NCI-H1930 (cell line): ENCODE data around the gene TARS3.
A peak's percentile ranks its signal among the peaks of the same experiment; 100 is the strongest.
"Not testable (repeated sequence)": the region's sequence is repeated elsewhere in the genome, so short reads cannot be mapped to it uniquely, and the experiment has no call there.

Source experiments
- DNase-seq, 2 experiments: peaks; one replicate each; lab custom pipeline; 2025; lab: John Stamatoyannopoulos, UW

The TARS3 gene

DNA sequence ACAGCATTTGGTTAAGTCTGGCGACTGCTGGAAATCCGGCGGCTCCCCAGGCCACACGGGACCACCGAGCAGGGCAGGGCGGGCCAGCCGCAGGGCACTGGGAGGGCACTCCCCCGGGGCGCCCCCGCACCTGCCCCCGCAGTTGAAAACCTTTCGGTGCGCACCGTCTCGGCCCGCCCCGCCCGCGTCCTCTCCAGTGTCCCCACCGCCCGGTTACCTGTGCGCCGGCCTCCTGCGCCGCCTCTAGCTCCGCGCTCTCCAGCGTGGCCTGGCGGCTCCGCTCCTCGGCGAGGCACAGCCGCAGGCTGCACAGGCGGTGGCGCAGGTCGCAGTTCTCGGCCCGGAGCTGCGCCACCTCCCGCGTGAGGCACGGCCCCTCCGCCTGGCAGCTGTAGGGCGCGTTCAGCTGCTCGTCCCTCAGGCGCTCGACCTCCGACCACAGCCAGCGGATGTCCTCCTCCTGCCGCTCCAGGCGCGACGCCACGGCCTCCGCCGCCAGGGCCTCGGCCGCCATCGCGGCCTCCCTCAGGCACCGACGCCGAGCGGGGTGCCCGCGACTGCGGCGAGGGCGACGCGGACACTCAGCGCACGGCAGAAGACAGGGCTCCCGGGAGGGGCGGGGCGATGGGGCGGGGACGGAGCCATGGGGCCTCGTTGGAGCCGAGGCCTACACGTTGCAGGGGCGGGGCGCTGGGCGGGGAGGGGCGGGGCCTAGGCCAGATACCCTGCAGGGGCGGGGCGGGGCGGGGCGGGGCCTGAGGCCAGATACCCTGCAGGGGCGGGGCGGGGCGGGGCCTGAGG lies at the start of gene TARS3:
Gene TARS3 (minus strand): TSS at position 600 of the 801 bp plus-strand sequence. CDS start 86 bp downstream, at position 514.
- DNase-seq: peak; percentile 59 to 79

DNA sequence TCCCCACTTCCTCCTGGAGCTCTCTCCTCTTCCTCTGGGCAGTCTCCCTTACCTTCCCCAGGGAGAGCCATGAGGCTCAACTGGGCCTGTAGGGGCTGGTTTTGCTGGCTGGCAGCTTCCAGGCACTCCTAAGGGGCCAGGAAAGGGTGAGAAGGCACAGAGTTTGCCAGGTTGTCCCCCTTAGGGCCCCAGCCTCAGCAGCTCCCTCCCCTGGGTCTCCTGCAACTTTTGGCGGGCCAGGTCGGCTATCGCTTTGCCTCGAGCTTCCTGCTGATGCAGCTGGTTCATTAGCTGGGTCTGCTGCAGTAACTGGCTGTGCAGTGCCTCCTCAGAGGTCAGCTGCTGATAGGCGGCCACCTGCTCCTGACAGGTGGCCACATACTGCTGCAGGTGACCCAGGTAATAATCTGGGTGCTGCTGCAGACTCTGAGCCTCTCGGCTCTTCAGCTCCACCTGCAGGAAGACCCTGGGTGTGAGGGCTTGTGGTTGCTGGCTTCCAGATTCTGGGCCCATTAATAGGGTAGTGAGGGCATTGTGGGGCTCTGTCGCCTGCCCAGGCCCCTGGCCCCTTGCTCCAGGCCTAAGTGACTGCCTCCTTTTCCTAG lies 49.3 kb upstream of the TARS3 start:
- no peak for DNase-seq

DNA sequence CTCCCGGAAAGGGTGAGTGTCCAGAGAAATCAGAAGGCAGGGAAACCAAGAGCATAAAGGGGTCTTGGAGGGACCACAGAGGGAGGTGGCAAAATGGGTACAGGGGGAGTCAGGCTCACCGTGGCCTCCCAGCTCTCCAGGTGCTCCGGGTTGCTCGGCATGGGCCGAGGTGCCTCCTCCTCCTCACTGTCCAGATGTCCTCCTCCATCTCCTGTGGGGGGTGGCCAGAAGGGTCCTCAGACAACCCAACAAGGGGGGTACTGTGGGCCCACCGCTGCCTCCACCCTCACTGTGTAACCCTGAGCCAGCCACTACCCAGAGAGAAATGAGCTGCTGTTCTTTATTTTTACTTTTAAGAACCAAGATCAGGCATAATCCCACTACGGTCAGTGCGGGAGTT lies 48.6 kb upstream of the TARS3 start:
- DNase-seq: no peak

DNA sequence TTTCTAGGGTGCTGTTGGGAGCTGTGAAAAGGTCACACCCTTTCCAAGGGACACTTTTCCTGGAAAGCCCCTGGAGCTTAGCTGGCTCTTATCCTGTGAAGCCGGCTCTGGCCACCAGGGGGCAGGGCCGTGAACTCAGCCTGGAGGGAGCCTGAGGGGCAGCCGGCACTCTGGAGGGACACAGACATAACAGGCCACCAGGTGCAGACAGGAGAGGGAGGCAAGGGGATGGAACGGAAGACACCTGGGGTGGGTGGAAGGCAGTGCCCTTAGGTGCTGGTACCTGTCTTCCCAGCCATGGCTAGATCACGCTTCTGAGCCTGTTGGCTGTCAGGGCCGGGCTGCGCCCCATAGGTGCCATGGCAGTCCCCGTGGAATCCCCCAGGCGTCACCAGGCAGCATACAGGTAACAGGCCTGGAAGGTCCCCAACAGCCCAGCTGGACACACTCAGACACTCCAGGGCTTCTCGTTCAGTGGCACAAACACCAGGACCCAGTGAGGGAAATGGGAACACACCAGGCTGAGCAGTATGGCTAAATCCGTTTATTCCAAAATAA lies 42.9 kb upstream of the TARS3 start:
- DNase-seq: not testable (repeated sequence)

DNA sequence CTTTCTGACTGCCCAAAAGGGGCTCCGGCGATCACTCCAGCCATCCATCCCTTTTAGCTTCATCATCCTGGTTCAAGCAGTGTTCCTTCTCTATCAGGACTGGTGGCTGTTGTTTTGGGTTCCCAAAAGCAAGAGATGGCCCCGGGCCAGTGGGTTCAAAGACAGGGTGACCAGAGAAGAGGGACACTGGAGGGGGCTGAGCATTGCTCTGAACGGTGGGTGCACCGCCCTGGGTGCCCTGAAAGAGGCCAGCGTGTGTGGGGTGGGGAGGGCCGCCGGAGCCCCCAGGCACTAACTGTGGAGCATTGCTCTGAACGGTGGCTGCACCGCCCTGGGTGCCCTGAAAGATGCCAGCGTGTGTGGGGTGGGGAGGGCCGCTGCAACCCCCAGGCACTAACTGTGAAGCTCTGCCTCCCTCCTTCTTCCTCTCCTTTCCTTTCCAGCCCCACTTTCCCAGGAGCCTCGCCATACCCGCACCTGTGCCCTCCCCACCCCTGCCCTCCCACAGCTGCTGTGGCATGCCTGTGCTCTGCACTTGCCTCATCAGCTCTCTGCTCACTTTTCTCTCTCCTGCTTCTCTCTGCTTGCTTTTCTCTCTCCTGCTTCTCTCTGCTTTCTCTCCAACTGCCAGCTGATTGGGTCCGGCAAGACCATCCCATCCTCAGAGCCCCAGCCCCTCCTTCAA lies 41.6 kb upstream of the TARS3 start:
- DNase-seq: no peak

DNA sequence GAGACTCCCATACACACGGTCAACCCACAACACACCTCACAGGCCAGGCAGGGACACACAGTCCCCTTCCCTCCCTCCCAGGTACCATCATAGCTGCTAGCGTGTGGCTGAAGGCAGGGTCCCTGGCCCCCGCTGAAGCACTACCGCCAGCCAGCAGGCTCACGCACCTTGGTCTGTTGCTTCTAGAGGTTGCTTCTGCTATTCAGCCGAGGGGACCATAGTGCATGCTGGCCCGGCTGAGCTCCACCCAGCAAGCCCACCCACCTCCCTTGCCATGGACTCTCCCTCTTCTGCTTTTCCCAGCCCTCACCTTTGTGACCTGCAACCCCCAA lies 41.0 kb upstream of the TARS3 start:
- DNase-seq: not testable (repeated sequence)

DNA sequence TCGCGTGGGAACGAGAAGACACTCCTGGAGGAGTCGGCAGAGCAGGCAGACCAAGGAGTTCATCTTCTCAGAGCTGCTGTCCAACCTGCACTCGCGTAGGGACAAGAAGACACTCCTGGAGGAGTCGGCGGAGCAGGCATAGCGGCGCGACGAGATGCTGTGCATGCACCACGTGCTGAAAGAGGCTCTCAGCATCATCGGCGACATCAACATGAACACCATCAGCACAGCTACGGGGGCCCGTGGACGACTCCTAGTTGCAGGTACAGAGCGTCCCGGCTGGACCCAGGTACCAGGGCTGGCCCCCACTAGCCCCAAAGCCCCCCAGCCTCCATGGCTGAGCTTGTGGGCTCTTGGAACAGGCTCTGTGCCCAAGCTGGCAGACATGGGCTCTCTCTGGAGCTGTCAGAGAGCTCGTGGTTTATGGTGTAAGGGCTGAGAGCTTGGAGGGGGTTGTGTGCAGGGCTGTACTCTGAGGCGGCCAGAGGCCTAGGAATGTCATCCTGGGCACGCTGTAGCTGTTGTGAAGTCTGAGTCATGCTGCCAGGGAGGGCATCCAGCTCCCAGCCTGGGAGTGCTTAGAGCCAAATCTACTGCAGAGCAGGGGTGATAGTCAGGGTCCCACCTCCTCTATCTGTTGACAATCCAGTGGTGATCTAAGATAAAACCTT lies 40.5 kb upstream of the TARS3 start:
- not testable (repeated sequence) for DNase-seq

DNA sequence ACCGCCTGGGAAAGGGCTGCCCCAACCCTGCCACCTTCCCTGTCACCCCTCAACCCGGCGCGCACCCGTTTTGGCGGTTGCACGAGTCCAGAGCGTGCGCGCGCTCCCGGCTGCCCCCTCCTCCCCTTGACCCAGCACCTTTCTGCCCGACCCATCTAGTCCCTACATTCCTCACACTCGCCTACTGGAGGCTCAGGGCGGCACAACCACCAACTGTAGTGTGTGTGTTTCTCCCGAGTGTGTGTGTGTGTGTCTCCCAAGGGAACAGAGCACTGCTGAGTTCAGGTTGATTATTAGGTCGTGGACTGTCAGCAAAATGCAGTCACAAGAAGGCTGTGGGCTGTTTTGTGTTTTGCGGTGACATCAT lies 22.4 kb upstream of the TARS3 start:
- DNase-seq: not testable (repeated sequence)

DNA sequence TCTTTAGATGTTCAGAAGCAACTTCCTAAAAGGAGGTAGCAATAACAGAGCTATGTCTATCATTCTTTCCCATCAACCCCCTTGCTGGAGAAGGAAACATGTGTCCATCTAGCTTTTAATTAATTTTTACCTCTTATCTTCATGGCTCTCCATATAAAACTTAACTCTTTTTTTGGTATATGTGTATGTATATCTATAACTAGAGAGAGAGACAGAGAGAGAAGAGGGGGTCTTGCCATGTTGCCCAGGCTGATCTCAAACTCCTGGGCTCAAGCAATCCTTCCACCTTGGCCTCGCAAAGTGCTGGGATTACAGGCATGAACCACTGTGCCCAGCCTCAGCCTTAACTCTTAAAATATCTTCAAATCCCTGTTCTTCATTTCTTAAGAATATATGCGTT lies 10.6 kb upstream of the TARS3 start:
- not testable (repeated sequence) for DNase-seq

DNA sequence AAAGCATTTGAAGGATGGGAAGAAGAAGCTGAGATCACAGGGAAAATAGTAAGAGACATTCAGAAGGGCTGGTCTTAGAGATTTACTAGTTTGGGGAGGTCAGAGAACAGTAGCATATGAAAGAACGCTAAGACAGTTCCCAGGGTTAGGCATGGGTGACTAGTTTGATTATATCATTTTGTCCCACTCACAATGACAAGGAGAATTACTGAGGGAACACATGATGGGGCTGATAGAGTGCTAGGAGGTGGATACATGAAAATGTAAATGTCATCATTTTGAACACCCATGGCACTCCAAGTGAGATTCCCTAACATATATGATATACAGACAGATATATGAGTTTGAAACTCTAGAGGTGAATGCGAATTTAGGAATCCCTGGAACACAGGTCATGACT lies 9.3 kb upstream of the TARS3 start:
- no peak for DNase-seq

DNA sequence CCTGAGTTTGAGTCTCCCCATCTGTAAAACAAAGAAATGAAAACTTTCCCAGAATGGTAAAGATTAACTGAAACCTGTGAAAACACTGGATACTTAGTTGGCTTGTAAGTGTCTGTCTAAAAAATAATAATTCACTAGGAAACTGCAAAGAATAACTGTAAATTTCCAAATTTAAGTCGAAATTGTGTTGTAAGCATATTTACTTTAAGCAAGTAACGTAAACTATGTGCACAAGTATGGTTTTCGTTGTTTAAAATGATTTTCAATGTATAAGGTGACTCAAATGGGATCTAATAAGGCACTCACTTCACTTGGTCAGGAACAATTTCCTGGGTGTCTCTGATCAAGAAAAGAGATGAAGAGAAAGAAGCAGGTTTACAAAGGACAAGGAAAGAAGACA lies 8.5 kb upstream of the TARS3 start:
- no peak for DNase-seq

DNA sequence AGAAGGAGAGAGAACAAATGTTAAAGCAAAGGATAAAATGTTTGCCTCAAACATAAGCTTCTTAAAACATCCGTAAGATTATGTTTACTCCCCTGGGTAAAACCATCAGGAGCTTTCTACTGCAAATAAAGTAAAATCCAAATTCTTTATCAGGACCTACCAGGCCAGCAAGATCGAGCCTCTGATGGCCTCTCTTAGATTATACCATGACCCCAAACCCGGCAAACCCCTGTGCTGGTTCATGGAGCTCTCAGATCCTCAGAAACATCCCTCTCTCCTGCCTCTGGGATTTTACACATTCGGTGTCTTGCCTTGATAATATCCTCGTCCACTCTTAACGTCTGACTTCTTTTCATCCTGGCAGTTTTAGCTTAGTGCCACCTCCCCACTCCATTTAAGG lies 7.5 kb upstream of the TARS3 start:
- no peak for DNase-seq

DNA sequence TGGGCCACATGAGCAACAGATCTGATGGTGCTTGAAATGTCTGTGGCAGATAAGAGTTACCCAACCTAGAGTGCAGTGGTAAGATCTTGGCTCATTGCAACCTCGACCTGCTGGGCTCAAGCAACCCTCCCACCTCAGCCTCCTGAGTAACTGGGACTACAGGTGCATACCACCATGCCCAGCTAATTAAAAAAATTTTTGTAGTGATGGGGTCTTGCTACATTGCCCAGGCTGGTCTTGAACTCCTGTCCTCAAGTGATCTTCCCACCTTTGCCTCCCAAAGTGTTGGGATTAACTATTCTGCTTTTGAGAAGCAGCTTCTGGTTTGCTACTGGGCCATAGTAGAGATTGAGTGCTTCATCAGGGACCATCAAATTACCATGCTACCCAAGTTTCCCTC lies 2.9 kb upstream of the TARS3 start:
- DNase-seq: no peak

DNA sequence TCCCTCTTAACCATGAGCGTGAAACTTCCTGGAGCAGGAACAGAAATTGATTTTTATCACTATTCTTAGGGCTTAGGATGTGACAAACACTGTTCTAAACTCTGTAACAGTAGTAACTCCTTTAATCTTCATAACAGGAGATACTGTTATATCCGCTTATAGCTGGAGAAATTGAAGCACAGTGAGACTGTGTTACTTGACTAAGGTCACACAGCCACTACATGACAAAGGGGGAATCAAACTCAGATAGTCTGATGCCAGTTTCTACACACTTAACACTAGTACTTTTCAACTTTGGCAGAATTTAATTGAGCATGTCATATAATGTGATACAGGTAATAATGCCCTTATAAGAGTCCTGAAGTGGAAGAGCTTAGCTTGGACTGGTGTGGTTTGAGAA lies 800 bp upstream of the TARS3 start:
- DNase-seq: no peak

DNA sequence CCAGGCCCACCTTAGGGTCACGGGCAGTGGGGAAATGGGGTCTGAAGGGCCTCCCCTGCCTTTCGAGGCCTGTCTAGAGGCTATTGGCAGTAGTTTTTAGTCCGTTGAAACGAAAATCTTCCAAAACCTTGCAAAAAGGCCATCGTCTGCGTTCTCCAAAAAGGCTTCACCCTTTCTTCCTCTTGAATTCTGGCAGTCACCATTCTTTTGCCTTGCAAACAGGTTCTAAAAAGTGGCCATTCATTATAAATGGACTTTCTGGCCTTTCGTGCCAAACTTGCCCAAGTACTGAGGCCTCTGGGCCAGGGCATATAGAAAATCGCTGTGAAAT lies 367 bp upstream of the TARS3 start:
- DNase-seq: no peak

DNA sequence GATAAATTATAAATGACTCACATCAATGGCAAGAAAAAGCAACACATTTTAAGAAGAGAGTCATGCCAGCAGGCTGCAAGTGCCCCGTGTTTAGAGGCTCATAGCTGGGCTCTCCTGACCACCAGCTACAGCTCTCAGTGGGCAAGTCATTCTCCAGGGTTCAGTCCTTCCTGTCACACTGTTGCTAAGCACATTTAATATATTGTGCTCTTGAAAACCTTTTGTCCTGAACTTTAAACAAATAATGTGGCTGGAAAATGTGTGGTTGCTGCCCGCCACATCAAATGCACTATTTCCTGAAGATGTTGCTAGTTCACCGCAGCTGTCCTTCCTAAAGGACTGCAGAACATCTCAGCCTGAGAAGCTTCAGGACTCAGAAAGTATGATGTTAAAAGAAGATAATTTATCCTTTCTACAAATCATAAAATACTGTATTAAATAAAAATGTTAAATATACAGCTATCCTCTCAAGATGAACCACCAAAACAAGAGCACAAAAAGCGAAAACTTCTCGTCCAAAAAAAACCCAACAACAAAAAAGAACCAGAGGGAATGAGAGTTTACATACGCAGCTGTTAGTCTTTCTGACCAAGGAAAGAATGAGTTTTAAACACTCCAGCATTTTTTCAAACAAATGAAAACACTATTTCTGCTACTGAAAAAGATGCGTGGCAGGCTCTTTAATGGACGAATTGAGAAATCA lies 951 bp downstream of the TARS3 start:
- DNase-seq: no peak

DNA sequence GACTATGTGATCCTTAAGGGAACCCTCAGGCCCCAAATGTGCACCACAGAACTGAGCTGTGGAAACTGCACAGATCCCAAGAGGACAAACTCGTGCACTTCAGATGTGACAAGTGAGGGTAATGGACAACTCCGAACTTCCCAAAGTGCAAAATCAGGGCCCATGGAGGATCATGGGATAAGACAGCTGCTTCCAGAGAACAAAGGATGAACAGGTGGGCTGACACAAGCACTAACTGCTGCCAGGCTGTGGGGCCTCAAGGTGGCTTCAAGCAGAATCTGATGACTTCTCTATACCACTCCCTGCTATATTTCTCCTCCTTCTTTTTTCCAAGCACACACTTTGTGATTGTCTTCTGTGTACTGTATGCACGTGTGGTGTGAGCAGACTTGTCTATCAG lies 5.4 kb downstream of the TARS3 start:
- DNase-seq: no peak

DNA sequence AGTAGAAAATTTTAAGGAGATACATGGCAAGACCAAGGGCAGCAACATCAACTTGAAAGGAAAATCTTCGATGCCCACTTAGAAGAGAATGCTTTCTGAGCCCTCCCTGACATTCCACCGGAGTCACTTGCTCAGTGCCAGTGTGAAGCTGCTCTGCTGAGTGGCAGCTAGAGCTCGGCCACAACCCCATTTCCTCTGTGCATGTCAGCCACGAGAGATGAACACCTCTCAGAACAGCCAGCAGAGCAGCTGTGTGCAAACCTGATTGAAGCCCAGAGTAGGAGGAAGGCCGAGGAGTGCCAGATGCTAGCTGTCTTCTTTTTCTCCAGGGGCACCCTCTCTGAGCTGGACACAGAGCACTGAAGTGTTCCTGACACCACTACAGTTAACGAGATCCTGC lies 12.2 kb downstream of the TARS3 start:
- no peak for DNase-seq

DNA sequence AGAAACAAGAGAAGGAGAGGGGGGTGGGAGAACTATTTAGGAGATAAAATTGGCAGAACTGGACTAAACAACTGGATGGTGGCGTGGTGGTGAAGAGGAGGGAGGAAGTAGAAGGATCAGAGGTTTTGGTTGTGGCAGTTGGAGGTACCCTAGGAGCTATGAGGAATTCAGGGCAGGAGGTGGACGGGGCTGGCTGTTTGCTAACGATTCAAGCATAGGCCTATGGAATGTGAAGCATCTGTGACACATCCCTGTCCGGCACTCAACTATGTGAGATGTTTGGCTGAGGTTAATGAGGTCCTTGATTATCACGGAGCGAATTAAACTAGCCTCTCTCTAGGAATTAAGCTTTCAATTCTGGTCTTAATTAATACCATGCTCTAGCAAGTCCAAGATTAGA lies 13.5 kb downstream of the TARS3 start:
- no peak for DNase-seq

DNA sequence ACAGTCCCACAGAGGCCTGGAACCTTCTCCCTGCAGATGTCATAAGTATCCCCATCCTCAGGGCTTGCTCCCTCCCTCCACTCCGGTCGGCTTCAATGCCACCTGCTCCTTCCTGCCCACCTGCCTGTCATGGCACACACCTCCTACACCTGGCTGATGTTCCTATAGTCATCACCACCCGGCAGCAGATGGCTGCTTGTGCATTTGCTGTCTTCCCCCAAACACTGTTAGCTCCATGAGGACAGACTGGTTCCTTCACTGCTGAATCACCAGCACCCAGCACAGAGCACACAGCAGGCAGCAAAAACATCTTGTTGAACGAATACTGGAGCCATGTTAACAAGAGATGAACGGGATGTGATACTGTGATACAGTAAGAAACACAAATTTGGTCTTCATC lies 14.8 kb downstream of the TARS3 start:
- DNase-seq: no peak

DNA sequence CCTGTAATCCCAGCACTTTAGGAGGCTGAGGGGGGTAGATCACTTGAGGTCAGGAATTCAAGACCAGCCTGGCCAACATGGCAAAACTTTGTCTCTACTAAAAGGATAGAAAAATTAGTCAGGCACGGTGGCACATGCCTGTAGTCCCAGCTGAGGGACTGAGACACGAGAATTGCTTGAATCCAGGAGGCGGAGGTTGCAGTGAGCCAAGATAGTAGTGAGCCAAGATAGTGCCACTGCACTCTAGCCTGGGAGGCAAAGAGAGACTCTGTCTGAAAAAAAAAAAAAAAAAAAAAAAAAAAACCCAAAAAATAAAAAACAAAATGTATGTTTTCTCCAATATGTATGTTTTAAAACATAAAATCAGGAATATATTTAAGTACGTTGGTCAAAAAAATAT lies 16.3 kb downstream of the TARS3 start:
- DNase-seq: no peak

DNA sequence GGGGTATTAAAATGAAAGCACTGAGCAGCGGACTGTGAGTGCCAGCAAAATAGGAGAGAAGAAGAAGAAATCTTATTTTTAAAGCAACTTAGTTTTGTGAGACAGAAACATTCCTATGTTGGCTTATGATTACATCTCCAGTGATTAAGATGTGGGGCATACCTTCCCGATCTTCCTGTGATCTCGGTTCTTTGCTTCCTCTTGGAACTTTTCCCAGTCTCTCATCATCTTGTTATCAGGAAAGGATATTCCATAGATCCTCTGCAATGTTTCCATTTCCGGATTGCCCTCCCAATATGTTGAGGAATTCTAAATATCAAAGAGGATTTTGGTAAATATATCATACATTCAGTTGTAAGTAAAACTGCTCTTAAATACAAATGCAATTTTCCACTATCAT lies 22.2 kb downstream of the TARS3 start:
- DNase-seq: no peak
